ENCODE measurements around the gene AGBL1.

AGBL1 gene

DNA sequence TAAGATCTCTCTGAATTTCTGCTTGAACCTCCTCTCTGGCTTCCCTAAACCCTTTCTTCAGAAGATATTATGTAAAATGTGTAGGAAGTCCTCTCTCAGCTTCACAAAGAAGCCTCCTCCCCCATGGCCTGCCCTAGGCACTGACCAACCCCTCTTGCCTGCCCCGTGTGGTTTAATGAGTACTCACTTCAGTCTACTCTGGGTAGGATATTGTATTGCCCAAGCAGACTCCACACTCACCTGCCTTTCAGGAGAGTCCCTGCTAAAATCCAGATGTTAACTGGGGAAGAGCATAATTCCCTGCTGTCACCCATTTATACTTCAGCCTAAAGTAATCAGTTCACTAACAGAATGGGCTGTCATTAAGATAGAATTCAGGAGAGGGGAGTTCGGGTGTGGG lies 2.6 kb upstream of the AGBL1 start:
- H3K4me3 ChIP-seq (ENCODE audit: control insufficient read depth, low read depth, low read length), result no peak overlapping the region
- TF ChIP-seq CTCF (conservative IDR thresholded peaks at IDR 0.05; ENCODE audit: control insufficient read depth, insufficient read depth, low read depth, low read length), result no peak
- DNase-seq (ENCODE audit: low read depth), result no peak

DNA sequence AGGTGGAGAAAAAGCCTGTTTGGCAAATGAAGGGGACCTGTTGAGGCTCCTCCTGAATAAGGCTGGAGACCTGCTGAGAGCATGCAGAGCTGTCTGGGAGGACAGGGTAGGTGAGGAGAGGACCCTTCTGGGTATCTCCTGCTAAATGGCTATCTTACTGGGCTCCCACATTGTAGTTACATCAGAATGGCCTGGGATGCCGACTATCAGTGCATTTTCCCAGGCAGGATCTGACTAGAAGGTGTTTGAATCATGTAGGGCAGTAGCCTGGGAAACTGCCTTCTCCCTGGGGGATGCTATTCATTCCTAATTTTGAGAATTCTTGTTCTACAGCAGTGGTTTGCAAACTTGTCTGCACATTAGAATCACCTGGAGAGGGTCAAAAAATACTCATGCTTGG lies 631 bp downstream of the AGBL1 start:
- TF ChIP-seq CTCF (conservative IDR thresholded peaks at IDR 0.05; ENCODE audit: control insufficient read depth, insufficient read depth, low read depth, low read length), result no peak
- H3K4me3 ChIP-seq (ENCODE audit: control insufficient read depth, low read depth, low read length), result no peak overlapping the region

DNA sequence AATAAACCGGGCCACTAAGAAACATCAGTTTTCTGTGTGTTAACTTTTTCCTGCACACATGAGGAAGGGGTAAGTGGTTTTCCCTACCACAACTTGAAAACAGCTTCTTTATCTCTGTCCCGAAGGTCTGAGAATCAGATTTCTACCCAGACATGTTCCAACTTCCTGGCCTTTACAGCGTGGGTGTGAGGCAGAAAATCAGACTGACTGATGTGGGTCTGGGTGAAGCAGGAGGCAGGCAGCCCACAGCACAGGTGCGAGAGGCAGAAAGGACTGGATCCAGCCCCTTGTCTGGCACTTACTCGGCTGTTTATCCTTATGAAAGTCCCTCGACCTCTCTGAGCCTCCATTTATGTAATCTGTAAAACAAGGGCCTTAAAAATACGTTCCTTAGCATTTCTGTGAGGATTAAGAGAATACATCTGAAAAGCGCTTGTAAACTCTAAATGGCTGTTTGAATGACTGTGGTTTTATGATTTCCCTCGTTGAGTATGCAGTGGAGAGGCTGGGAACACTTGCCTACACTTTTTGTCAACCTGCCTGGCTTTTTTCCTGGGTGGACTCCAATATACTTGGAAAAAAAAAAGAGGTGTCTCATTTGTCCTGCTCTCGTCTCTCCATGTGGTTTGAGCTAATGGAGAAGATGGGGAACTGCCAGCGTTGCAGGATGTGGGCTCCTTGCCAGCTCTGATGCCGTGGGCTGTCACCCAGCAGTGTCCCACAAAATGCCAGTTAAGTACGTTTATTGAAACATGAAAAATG lies 3.1 kb downstream of the AGBL1 start:
- TF ChIP-seq CTCF (conservative IDR thresholded peaks at IDR 0.05; ENCODE audit: control insufficient read depth, insufficient read depth, low read depth, low read length), result no peak
- no peak for DNase-seq (ENCODE audit: low read depth)

More for the DNA sequence above, 631 bp downstream of the AGBL1 start:
- no peak for DNase-seq (ENCODE audit: low read depth)

GRCh38 chr15:86087808-86088207 lies 8.1 kb downstream of the AGBL1 start:
- no peak for DNase-seq (ENCODE audit: low read depth)
- TF ChIP-seq CTCF (conservative IDR thresholded peaks at IDR 0.05; ENCODE audit: control insufficient read depth, insufficient read depth, low read depth, low read length), result no peak
- no peak overlapping the region for H3K4me3 ChIP-seq (ENCODE audit: control insufficient read depth, low read depth, low read length)

More for the DNA sequence above, 3.1 kb downstream of the AGBL1 start:
- no peak overlapping the region for H3K4me3 ChIP-seq (ENCODE audit: control insufficient read depth, low read depth, low read length)

DNA sequence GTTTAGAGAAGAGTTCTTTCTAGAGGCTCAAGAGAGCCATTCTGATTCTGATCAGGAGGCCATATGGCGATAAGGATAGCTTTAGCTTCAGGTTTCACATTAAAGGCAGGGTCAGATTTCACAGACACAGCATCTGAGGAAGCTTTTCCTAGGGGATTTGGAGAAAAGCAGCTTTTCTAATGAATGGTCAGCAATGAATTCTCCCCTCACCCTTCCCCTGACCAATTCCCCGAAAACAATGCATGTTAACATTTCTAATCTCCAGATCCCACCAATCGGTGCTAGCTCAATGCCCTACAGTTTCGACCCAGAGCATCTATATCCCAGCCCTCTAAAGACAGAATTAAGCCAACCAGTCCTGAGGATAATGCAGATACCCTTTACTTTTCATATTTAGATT lies 9.8 kb downstream of the AGBL1 start:
- DNase-seq (ENCODE audit: low read depth), result no peak
- no peak overlapping the region for H3K4me3 ChIP-seq (ENCODE audit: control insufficient read depth, low read depth, low read length)
- TF ChIP-seq CTCF (conservative IDR thresholded peaks at IDR 0.05; ENCODE audit: control insufficient read depth, insufficient read depth, low read depth, low read length), result no peak

- no peak for DNase-seq (ENCODE audit: low read depth)
- no peak overlapping the region for H3K4me3 ChIP-seq (ENCODE audit: control insufficient read depth, low read depth, low read length)
- TF ChIP-seq CTCF (conservative IDR thresholded peaks at IDR 0.05; ENCODE audit: control insufficient read depth, insufficient read depth, low read depth, low read length), result no peak
Measured at GRCh38 chr15:86101818-86102217, 22.1 kb downstream of the AGBL1 start.

Measured in fibroblast of mammary gland (primary cell).